ENCODE results near the gene NAT14. TPM values are rescaled to one million over a fixed set of nuclear protein-coding genes. Genes with fewer than 3 reads are reported as not detected.

NAT14 gene
- total RNA-seq, 1 experiment from 2014 or later: 55.3 TPM

GRCh38 chr19:55446060-55446459 lies 38.9 kb upstream of the NAT14 start:
- ChIA-PET CTCF (no interaction called here), RAD21 (ENCODE audit: low non-redundant PET in 1 of 2, low total read pairs in 2 of 2, uncharacterized antibody in 2 of 2, unreplicated experiment in 2 of 2) (no interaction called here), POLR2A (no interaction called here)
- H3K4me3 ChIP-seq (replicated peaks in 1 of 2; ENCODE audit: low read depth in 1 of 2, low read length in 2 of 2): no peak overlapping the region
- BruUV-seq (replicated peaks): no TSS peak
- H2AFZ ChIP-seq (ENCODE audit: low read depth, low read length, poor library complexity, severe bottlenecking): no peak overlapping the region
- no peak for TF ChIP-seq MAX (IDR thresholded peaks at IDR 0.05)
- TF ChIP-seq EZH2phosphoT487 (IDR thresholded peaks at IDR 0.05; ENCODE audit: borderline replicate concordance): no peak
- TF ChIP-seq ZFX (IDR thresholded peaks at IDR 0.05): no peak
- no peak for TF ChIP-seq SIN3A (IDR thresholded peaks at IDR 0.05; ENCODE audit: low read depth)
- no peak for TF ChIP-seq ZNF274 (IDR thresholded peaks at IDR 0.05; ENCODE audit: low read depth, low read length)
- TF ChIP-seq EGR1 (IDR thresholded peaks at IDR 0.05; ENCODE audit: low read depth): no peak
- no peak for TF ChIP-seq JUND (IDR thresholded peaks at IDR 0.05)
- TF ChIP-seq FOSL1 (IDR thresholded peaks at IDR 0.05; ENCODE audit: low read depth): no peak
- TF ChIP-seq ZBTB33 (IDR thresholded peaks at IDR 0.05; ENCODE audit: extremely low read depth, insufficient replicate concordance, low read length): no peak
- no peak for TF ChIP-seq CEBPB (IDR thresholded peaks at IDR 0.05; ENCODE audit: low read depth)
- TF ChIP-seq REST (IDR thresholded peaks at IDR 0.05; ENCODE audit: low read depth): no peak
- no peak for TF ChIP-seq YY1 (IDR thresholded peaks at IDR 0.05; ENCODE audit: extremely low read depth, insufficient replicate concordance, low read depth, low read length)
- no peak for TF ChIP-seq SRF (IDR thresholded peaks at IDR 0.05; ENCODE audit: low read depth)
- TF ChIP-seq CTCF (IDR thresholded peaks at IDR 0.05 in 2 of 3, conservative IDR thresholded peaks at IDR 0.05 in 1 of 3; ENCODE audit: borderline replicate concordance in 1 of 3, insufficient read depth in 1 of 3, low read depth in 2 of 3, low read length in 2 of 3): no peak
- TF ChIP-seq SP1 (IDR thresholded peaks at IDR 0.05; ENCODE audit: low read depth): no peak
- H3K79me2 ChIP-seq (ENCODE audit: insufficient read depth, low read length): no peaks in the 10 kb centered on the region
- ATAC-seq (no peak), DNase-seq (ENCODE audit: low read depth, low spot score) (no peak)
- no peak overlapping the region for H3K4me2 ChIP-seq (ENCODE audit: low read length)
- no peaks in the 10 kb centered on the region for H3K9me3 ChIP-seq (ENCODE audit: control insufficient read depth in 1 of 2, insufficient read depth in 1 of 2, low read depth in 1 of 2, low read length in 2 of 2)
- H3K9ac ChIP-seq (ENCODE audit: low read length): no peak overlapping the region
- peaks cover 0 to 10% of the 10 kb centered on the region in 2 experiments; a peak in 2 of 4 replicates for H3K4me1 ChIP-seq (ENCODE audit: control insufficient read depth in 1 of 2, insufficient read depth in 2 of 2, low read length in 2 of 2)
- no peaks in the 10 kb centered on the region for H4K20me1 ChIP-seq (ENCODE audit: insufficient read depth)
- H3K36me3 ChIP-seq (ENCODE audit: control insufficient read depth in 1 of 2, insufficient read depth in 2 of 2, low read length in 2 of 2): no peaks in the 10 kb centered on the region
- intact Hi-C loops (cut with micrococcal nuclease): loop anchor here (10.0 kb wide), 1 partner anchor 231 kb away; no protein-coding TSS in a partner anchor
- peaks cover 19% of the 10 kb centered on the region; the same call in 1 of the 2 replicates for H3K27me3 ChIP-seq (ENCODE audit: insufficient read depth, low read length)
- H3K27ac ChIP-seq (ENCODE audit: low read depth, low read length): no peak overlapping the region
- no peaks in the 10 kb centered on the region for H3K9me2 ChIP-seq (ENCODE audit: insufficient read depth)
